Activated naive CD4-positive, alpha-beta T cell treated with anti-CD3 and anti-CD28 coated beads for 36 hours (primary cell): ENCODE results near the gene GGA1. TPM values are rescaled to one million over a fixed set of nuclear protein-coding genes. Genes with fewer than 3 reads are reported as not detected.
A peak's percentile ranks its signal among the peaks of the same experiment; 100 is the strongest.

Experiments used
- CTCF ChIA-PET: fragments of 350-600 bp; sonication (Branson Sonifier 250); formaldehyde crosslinking; loops from one replicate; lab custom pipeline; 2021; ENCODE audit warnings: antibody characterized with exemption; lab: Charles Lee
- DNase-seq: peaks from one replicate; pipeline ENCODE4 v3.0.0-alpha.2; 2020
- H3K27ac Mint-ChIP-seq: one replicate; pipeline ENCODE4 v1.8.0; 2021; ENCODE audit warnings: mild to moderate bottlenecking, mixed read lengths
- H3K27me3 Mint-ChIP-seq: one replicate; pipeline ENCODE4 v1.8.0; 2021; ENCODE audit warnings: low read depth, mixed read lengths
- H3K36me3 Mint-ChIP-seq: one replicate; pipeline ENCODE4 v1.8.0; 2021; ENCODE audit warnings: low read depth, mixed read lengths
- H3K4me1 Mint-ChIP-seq: one replicate; pipeline ENCODE4 v1.8.0; 2021; ENCODE audit warnings: low read depth, mixed read lengths
- H3K4me3 Mint-ChIP-seq: one replicate; pipeline ENCODE4 v1.8.0; 2021; ENCODE audit warnings: mild to moderate bottlenecking, moderate library complexity, mixed read lengths
- H3K9me3 Mint-ChIP-seq: one replicate; pipeline ENCODE4 v1.8.0; 2021; ENCODE audit warnings: mixed read lengths
- intact Hi-C: fragments of 100-400 bp; cut with micrococcal nuclease; formaldehyde crosslinking; loops from one replicate; pipeline ENCODE4 v1.15.1; 2023
- total RNA-seq, 2 experiments: library from RNA; stranded (reverse); gene quantifications; one replicate each; pipeline ENCODE4 v1.2.3, GENCODE V29; 2021

The GGA1 gene
- total RNA-seq, 2 experiments from 2014 or later, result 46.1 to 49.1 TPM

- no peak overlapping the region for H3K4me3 Mint-ChIP-seq
- H3K36me3 Mint-ChIP-seq, result no peaks in the 10 kb centered on the region
- no peaks in the 10 kb centered on the region for H3K9me3 Mint-ChIP-seq
- CTCF ChIA-PET, result interaction anchor here (2.0 to 5.7 kb wide), 5 partner anchors 8 to 47 kb away, joined by 7 to 91 read pairs (median 32); partner anchors contain the start of gene PDXP
- no peaks in the 10 kb centered on the region for H3K27me3 Mint-ChIP-seq
- H3K4me1 Mint-ChIP-seq, result peaks cover 57% of the 10 kb centered on the region
- H3K27ac Mint-ChIP-seq, result peak overlapping the region; percentile 83
- no peak for DNase-seq
- intact Hi-C loops, result no loop called here
These were observed 26.5 kb downstream of the GGA1 start for GRCh38 chr22:37635157-37635556.

- intact Hi-C loops, result no loop called here
- H3K27me3 Mint-ChIP-seq, result no peaks in the 10 kb centered on the region
- peaks cover 63% of the 10 kb centered on the region for H3K4me1 Mint-ChIP-seq
- CTCF ChIA-PET, result interaction anchor here (0.6 to 5.7 kb wide), 8 partner anchors 9 to 323 kb away, joined by 3 to 42 read pairs (median 8); partner anchors contain the start of gene GGA1
- H3K36me3 Mint-ChIP-seq, result no peaks in the 10 kb centered on the region
- peak overlapping the region; percentile 13 for H3K27ac Mint-ChIP-seq
- no peak overlapping the region for H3K4me3 Mint-ChIP-seq
- H3K9me3 Mint-ChIP-seq, result no peaks in the 10 kb centered on the region
- no peak for DNase-seq
These were observed 27.7 kb downstream of the GGA1 start for GRCh38 chr22:37636186-37636948.

GRCh38 chr22:37636949-37637273 is 28.3 kb downstream of the GGA1 start:
- peak overlapping the region; percentile 13 for H3K27ac Mint-ChIP-seq
- H3K9me3 Mint-ChIP-seq, result no peaks in the 10 kb centered on the region
- H3K27me3 Mint-ChIP-seq, result no peaks in the 10 kb centered on the region
- CTCF ChIA-PET, result interaction anchor here (0.6 to 5.7 kb wide), 8 partner anchors 9 to 323 kb away, joined by 3 to 42 read pairs (median 8); partner anchors contain the start of gene GGA1
- no peaks in the 10 kb centered on the region for H3K36me3 Mint-ChIP-seq
- no peak overlapping the region for H3K4me3 Mint-ChIP-seq
- intact Hi-C loops, result no loop called here
- H3K4me1 Mint-ChIP-seq, result peaks cover 65% of the 10 kb centered on the region
- DNase-seq, result no peak

- H3K27ac Mint-ChIP-seq, result peak overlapping the region; percentile 40
- CTCF ChIA-PET, result interaction anchor here (0.9 to 5.7 kb wide), 6 partner anchors 10 to 42 kb away, joined by 3 to 42 read pairs (median 8); partner anchors contain the start of gene GGA1
- H3K36me3 Mint-ChIP-seq, result peaks cover 2% of the 10 kb centered on the region
- H3K27me3 Mint-ChIP-seq, result no peaks in the 10 kb centered on the region
- no peaks in the 10 kb centered on the region for H3K9me3 Mint-ChIP-seq
- intact Hi-C loops, result no loop called here
- peak; percentile 45 for DNase-seq
- H3K4me3 Mint-ChIP-seq, result peak overlapping the region; percentile 86
- H3K4me1 Mint-ChIP-seq, result peaks cover 73% of the 10 kb centered on the region
These were observed 29.9 kb downstream of the GGA1 start for GRCh38 chr22:37638391-37639069.

GRCh38 chr22:37639070-37639760 is 30.6 kb downstream of the GGA1 start, which contains the start of gene SH3BP1:
Gene SH3BP1, plus strand, starts transcription at chr22:37639669. Its CDS starts 119 bp downstream, at chr22:37639788.
- Mint-ChIP-seq H3K27me3 (no peaks in the 10 kb centered on the region), H3K4me3 (peak within 1 kb of the TSS; percentile 86), H3K27ac (peak within 1 kb of the TSS; percentile 93), H3K36me3 (peaks cover 6% of the 10 kb centered on the region), H3K4me1 (peaks cover 71% of the 10 kb centered on the region), H3K9me3 (no peaks in the 10 kb centered on the region)
- CTCF ChIA-PET, result interaction anchor here (0.9 to 7.4 kb wide), 4 partner anchors 10 to 41 kb away, joined by 3 to 260 read pairs (median 22); partner anchors contain the start of genes LGALS1 and NOL12
- intact Hi-C loops, result no loop called here
- peak; percentile 59 for DNase-seq

- DNase-seq, result peak; percentile 63
- Mint-ChIP-seq H3K4me1 (peaks cover 65% of the 10 kb centered on the region), H3K9me3 (no peaks in the 10 kb centered on the region), H3K27ac (peak overlapping the region; percentile 93), H3K27me3 (no peaks in the 10 kb centered on the region), H3K36me3 (peaks cover 8% of the 10 kb centered on the region), H3K4me3 (peak overlapping the region; percentile 86)
- CTCF ChIA-PET, result interaction anchor here (0.8 to 7.4 kb wide), 4 partner anchors 14 to 40 kb away, joined by 3 to 260 read pairs (median 40); partner anchors contain the start of genes LGALS1 and NOL12
- intact Hi-C loops, result loop anchor here (2.0 kb wide), 1 partner anchor 13 kb away; no protein-coding TSS in a partner anchor
These were observed 31.3 kb downstream of the GGA1 start for GRCh38 chr22:37639771-37640590.

GRCh38 chr22:37640591-37641560 is 32.2 kb downstream of the GGA1 start:
- Mint-ChIP-seq H3K4me3 (peak overlapping the region; percentile 86), H3K27ac (peak overlapping the region; percentile 93), H3K27me3 (no peaks in the 10 kb centered on the region), H3K9me3 (no peaks in the 10 kb centered on the region), H3K36me3 (peaks cover 9% of the 10 kb centered on the region), H3K4me1 (peaks cover 57% of the 10 kb centered on the region)
- CTCF ChIA-PET, result interaction anchor here (0.8 to 7.4 kb wide), 10 partner anchors 8 to 39 kb away, joined by 3 to 260 read pairs (median 38); partner anchors contain the start of genes GGA1, LGALS1, NOL12 and PDXP
- DNase-seq, result no peak
- intact Hi-C loops, result loop anchor here (2.0 kb wide), 1 partner anchor 14 kb away; no protein-coding TSS in a partner anchor

GRCh38 chr22:37641561-37641949 is 32.9 kb downstream of the GGA1 start:
- intact Hi-C loops, result loop anchor here (2.0 kb wide), 1 partner anchor 15 kb away; no protein-coding TSS in a partner anchor
- H3K27me3 Mint-ChIP-seq, result no peaks in the 10 kb centered on the region
- H3K4me3 Mint-ChIP-seq, result peak overlapping the region; percentile 57
- H3K27ac Mint-ChIP-seq, result peak overlapping the region; percentile 46
- no peak for DNase-seq
- CTCF ChIA-PET, result interaction anchor here (2.9 to 7.4 kb wide), 9 partner anchors 9 to 55 kb away, joined by 13 to 260 read pairs (median 44); partner anchors contain the start of genes GGA1, LGALS1, NOL12 and PDXP
- H3K9me3 Mint-ChIP-seq, result no peaks in the 10 kb centered on the region
- H3K36me3 Mint-ChIP-seq, result peaks cover 9% of the 10 kb centered on the region
- peaks cover 52% of the 10 kb centered on the region for H3K4me1 Mint-ChIP-seq

- peak; percentile 93 for DNase-seq
- H3K4me1 Mint-ChIP-seq, result peaks cover 34% of the 10 kb centered on the region
- H3K4me3 Mint-ChIP-seq, result no peak overlapping the region
- no peaks in the 10 kb centered on the region for H3K9me3 Mint-ChIP-seq
- peaks cover 11% of the 10 kb centered on the region for H3K36me3 Mint-ChIP-seq
- CTCF ChIA-PET, result interaction anchor here (0.5 to 7.4 kb wide), 26 partner anchors 8 to 1038 kb away, joined by 3 to 260 read pairs (median 4); partner anchors contain the start of genes GCAT, GGA1, LGALS1 and MICALL1
- H3K27me3 Mint-ChIP-seq, result no peaks in the 10 kb centered on the region
- peak overlapping the region; percentile 47 for H3K27ac Mint-ChIP-seq
- intact Hi-C loops, result loop anchor here (1.0 kb wide), 2 partner anchors 15 to 38 kb away; partner anchors contain the start of gene PDXP
These were observed 34.7 kb downstream of the GGA1 start for GRCh38 chr22:37643225-37643847.

- Mint-ChIP-seq H3K27me3 (no peaks in the 10 kb centered on the region), H3K9me3 (no peaks in the 10 kb centered on the region), H3K4me3 (no peak overlapping the region), H3K36me3 (peaks cover 21% of the 10 kb centered on the region), H3K4me1 (peaks cover 17% of the 10 kb centered on the region), H3K27ac (no peak overlapping the region)
- intact Hi-C loops, result no loop called here
- CTCF ChIA-PET, result no interaction called here
- DNase-seq, result no peak
These were observed 38.7 kb downstream of the GGA1 start for GRCh38 chr22:37647317-37647716.
